K562 (cell line): ENCODE data around the gene CAPN5. TPM values are rescaled to one million over a fixed set of nuclear protein-coding genes. Genes with fewer than 3 reads are reported as not detected.

ENCODE experiments used
- ARID1B ChIP-seq: fragments of 450-650 bp; IDR thresholded peaks from 2 replicates; pipeline ENCODE4 v1.6.1; 2016; ENCODE audit warnings: antibody characterized with exemption, mild to moderate bottlenecking, inconsistent platforms
- BCL6 ChIP-seq: fragments of 250-450 bp; sonication (Bioruptor Pico); IDR thresholded peaks from 2 replicates; pipeline ENCODE4 v1.4.0; 2020
- DDX20 ChIP-seq: fragments of 450-650 bp; IDR thresholded peaks from 2 replicates; pipeline ENCODE4 v1.6.1; 2016; ENCODE audit warnings: missing genetic modification characterization, low read depth, mild to moderate bottlenecking, missing compliant biosample characterization, moderate library complexity
- NFIX ChIP-seq: fragments of 250-450 bp; sonication (Bioruptor Pico); IDR thresholded peaks from 2 replicates; pipeline ENCODE4 v1.4.0; 2020; ENCODE audit warnings: low read depth, mild to moderate bottlenecking, moderate library complexity
- RFX5 ChIP-seq: IDR thresholded peaks from 2 replicates; pipeline ENCODE4 v1.6.1; 2011; ENCODE audit warnings: low read depth, mild to moderate bottlenecking, improper control_type of control experiment, low read length
- SP2 ChIP-seq: IDR thresholded peaks from 2 replicates; pipeline ENCODE4 v1.6.1; 2011; ENCODE audit warnings: mild to moderate bottlenecking, low read depth, low read length, moderate library complexity; ENCODE audit not compliant: poor library complexity, severe bottlenecking; ENCODE audit errors: extremely low read depth
- ZNF134 ChIP-seq: fragments of 250-450 bp; sonication (Bioruptor Pico); conservative IDR thresholded peaks from 2 replicates; pipeline ENCODE4 v1.4.0; 2020
- ZNF143 ChIP-seq: sonication (generic); formaldehyde crosslinking; IDR thresholded peaks from 2 replicates; pipeline ENCODE4 v1.9.0; 2022; ENCODE audit warnings: mild to moderate bottlenecking, missing genetic modification reagents
- ZNF41 ChIP-seq: fragments of 250-450 bp; sonication (Bioruptor Pico); conservative IDR thresholded peaks from 2 replicates; pipeline ENCODE4 v1.4.0; 2020; ENCODE audit warnings: mild to moderate bottlenecking
- ZNF551 ChIP-seq: fragments of 250-450 bp; sonication (Bioruptor Pico); IDR thresholded peaks from 2 replicates; pipeline ENCODE4 v1.5.0; 2021; ENCODE audit warnings: mild to moderate bottlenecking, moderate library complexity
- ZNF57 ChIP-seq: fragments of 450-650 bp; formaldehyde crosslinking; IDR thresholded peaks from 2 replicates; pipeline ENCODE4 v1.4.0; 2020; ENCODE audit warnings: mild to moderate bottlenecking, moderate library complexity
- ZNF589 ChIP-seq: fragments of 200-800 bp; sonication (Bioruptor generic); IDR thresholded peaks from 2 replicates; pipeline ENCODE4 v1.6.1; 2016; ENCODE audit warnings: low read depth, missing genetic modification characterization, missing compliant biosample characterization
- polyA plus RNA-seq, 8 experiments: library from polyadenylated mRNA; depleted of rRNA in 4 of 8; stranded (reverse) in 5 of 8; unstranded in 3 of 8; fragments of >200 nt; fragmentation: Nextera tagmentation in 2 of 8; fragmentation: Illumina TruSeq in 1 of 8; extraction: Ambion mirVana in 2 of 8; extraction: Trizol in 1 of 8; gene quantifications; 2 replicates each; pipeline versions ENCODE4 v1.2.1 to v1.2.3, GENCODE V29; 2011 to 2014; ENCODE audit warnings: inconsistent platforms in 1 of 8, missing spikeins in 1 of 8
- total RNA-seq, 7 experiments: library from RNA; depleted of rRNA in 6 of 7; stranded (reverse); fragments of >200 nt in 6 of 7; fragmentation: Illumina TruSeq in 2 of 7; extraction: Trizol in 2 of 7; gene quantifications; 2 replicates each; pipeline versions ENCODE4 v1.2.1 to v1.2.3, GENCODE V29; 2011 to 2021; ENCODE audit warnings: low replicate concordance in 1 of 7
- TF ChIP-seq, protein P1 (sequence below): fragments of 450-650 bp; formaldehyde crosslinking; IDR thresholded peaks from 2 replicates; pipeline ENCODE4 v1.4.0; 2020; ENCODE audit warnings: mild to moderate bottlenecking
- TF ChIP-seq, protein P2 (sequence below): sonication (generic); formaldehyde crosslinking; IDR thresholded peaks from 2 replicates; pipeline ENCODE4 v1.8.1; 2023; ENCODE audit warnings: mild to moderate bottlenecking, missing genetic modification reagents
- TF ChIP-seq, protein P3 (sequence below), 2 experiments: fragments of 200-800 bp in 1 of 2; sonication (Bioruptor generic) in 1 of 2; sonication (generic) in 1 of 2; formaldehyde crosslinking in 1 of 2; IDR thresholded peaks in 1 of 2; conservative IDR thresholded peaks in 1 of 2; 2 replicates each; pipeline versions ENCODE4 v1.5.0 to v1.6.1; 2016 to 2020; ENCODE audit warnings: missing compliant biosample characterization in 1 of 2, missing genetic modification characterization in 1 of 2, missing genetic modification reagents in 1 of 2
- TF ChIP-seq, protein P4 (sequence below): IDR thresholded peaks from 2 replicates; pipeline ENCODE4 v1.6.1; 2011; ENCODE audit warnings: borderline replicate concordance, low read depth, mild to moderate bottlenecking, moderate library complexity, low read length; ENCODE audit not compliant: insufficient read depth, poor library complexity, severe bottlenecking
- TF ChIP-seq, protein P5 (sequence below): fragments of 450-650 bp; formaldehyde crosslinking; IDR thresholded peaks from 2 replicates; pipeline ENCODE4 v1.4.0; 2020; ENCODE audit warnings: mild to moderate bottlenecking, moderate library complexity

Gene CAPN5
- total and polyA plus RNA-seq, 9 of the 15 experiments (the other 6 are each of a cell fraction or from before 2014, with no cell fraction given): 0.04 to 0.44 (median 0.14) TPM; not detected in 2

DNA sequence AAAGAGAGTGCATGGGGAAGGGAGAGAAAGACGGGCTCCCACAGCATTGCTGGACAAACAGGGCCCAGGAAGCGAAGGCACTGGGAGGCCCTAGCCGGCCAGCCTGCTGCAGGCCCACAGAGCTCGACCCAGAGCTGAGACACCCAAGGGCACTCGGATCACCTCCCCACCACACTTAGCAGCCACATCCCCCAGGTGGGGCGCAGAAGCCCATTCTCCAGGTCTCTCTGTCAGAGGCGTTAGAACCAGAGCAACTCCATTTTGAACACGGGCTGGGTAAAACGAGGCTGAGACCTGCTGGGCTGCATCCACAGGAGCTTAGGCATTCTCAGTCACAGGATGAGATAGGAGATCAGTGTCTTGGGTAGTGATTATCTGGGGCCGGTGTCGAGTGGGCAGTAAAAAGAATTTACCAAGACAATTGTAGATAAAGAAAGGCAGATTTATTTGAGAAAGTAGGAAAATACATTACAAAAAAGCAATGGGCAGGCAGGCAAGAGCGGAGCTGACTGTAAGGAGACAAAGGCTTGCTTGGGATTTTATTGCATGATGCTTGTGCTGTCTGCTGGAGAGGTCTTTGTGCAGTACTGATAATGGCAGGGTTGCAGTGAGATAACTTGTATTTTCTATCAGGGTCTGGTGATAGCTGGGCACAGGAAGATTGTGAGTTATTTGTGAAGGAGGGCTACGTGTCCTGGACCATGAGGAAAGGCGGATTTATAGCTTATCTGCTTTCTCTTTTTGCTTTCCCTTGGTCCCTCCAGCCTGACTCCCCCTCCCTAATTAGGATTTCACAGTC lies 13.4 kb upstream of the CAPN5 start (continued):
- TF ChIP-seq, protein P1, sequence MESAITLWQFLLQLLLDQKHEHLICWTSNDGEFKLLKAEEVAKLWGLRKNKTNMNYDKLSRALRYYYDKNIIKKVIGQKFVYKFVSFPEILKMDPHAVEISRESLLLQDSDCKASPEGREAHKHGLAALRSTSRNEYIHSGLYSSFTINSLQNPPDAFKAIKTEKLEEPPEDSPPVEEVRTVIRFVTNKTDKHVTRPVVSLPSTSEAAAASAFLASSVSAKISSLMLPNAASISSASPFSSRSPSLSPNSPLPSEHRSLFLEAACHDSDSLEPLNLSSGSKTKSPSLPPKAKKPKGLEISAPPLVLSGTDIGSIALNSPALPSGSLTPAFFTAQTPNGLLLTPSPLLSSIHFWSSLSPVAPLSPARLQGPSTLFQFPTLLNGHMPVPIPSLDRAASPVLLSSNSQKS (CRISPR knock-in tag): no peak
- TF ChIP-seq ZNF551 (CRISPR knock-in tag): peak; percentile 58; the same call in 1 of the 2 replicates
- no peak for TF ChIP-seq RFX5
- TF ChIP-seq DDX20: 0 out of 2 replicates have a peak, but pooled peaks have one; percentile 57
- TF ChIP-seq BCL6 (CRISPR knock-in tag): peak; percentile 78; the same call in 1 of the 2 replicates
- TF ChIP-seq, protein P2, sequence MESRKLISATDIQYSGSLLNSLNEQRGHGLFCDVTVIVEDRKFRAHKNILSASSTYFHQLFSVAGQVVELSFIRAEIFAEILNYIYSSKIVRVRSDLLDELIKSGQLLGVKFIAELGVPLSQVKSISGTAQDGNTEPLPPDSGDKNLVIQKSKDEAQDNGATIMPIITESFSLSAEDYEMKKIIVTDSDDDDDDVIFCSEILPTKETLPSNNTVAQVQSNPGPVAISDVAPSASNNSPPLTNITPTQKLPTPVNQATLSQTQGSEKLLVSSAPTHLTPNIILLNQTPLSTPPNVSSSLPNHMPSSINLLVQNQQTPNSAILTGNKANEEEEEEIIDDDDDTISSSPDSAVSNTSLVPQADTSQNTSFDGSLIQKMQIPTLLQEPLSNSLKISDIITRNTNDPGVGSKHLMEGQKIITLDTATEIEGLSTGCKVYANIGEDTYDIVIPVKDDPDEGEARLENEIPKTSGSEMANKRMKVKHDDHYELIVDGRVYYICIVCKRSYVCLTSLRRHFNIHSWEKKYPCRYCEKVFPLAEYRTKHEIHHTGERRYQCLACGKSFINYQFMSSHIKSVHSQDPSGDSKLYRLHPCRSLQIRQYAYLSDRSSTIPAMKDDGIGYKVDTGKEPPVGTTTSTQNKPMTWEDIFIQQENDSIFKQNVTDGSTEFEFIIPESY (CRISPR knock-in tag): no peak
- TF ChIP-seq, protein P3, sequence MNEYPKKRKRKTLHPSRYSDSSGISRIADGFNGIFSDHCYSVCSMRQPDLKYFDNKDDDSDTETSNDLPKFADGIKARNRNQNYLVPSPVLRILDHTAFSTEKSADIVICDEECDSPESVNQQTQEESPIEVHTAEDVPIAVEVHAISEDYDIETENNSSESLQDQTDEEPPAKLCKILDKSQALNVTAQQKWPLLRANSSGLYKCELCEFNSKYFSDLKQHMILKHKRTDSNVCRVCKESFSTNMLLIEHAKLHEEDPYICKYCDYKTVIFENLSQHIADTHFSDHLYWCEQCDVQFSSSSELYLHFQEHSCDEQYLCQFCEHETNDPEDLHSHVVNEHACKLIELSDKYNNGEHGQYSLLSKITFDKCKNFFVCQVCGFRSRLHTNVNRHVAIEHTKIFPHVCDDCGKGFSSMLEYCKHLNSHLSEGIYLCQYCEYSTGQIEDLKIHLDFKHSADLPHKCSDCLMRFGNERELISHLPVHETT (CRISPR knock-in tag; conservative IDR thresholded peaks at IDR 0.05 in 1 of 2, IDR thresholded peaks at IDR 0.05 in 1 of 2): peak in 1 of 2 experiments; percentile 87; a peak in 2 of 4 replicates
- peak; percentile 76; the same call in 1 of the 2 replicates for TF ChIP-seq ZNF41 (CRISPR knock-in tag)
- no peak for TF ChIP-seq ZNF143 (CRISPR knock-in tag)
- peak; percentile 87 for TF ChIP-seq ZNF589
- peak; percentile 69 for TF ChIP-seq ARID1B
- TF ChIP-seq, protein P4, sequence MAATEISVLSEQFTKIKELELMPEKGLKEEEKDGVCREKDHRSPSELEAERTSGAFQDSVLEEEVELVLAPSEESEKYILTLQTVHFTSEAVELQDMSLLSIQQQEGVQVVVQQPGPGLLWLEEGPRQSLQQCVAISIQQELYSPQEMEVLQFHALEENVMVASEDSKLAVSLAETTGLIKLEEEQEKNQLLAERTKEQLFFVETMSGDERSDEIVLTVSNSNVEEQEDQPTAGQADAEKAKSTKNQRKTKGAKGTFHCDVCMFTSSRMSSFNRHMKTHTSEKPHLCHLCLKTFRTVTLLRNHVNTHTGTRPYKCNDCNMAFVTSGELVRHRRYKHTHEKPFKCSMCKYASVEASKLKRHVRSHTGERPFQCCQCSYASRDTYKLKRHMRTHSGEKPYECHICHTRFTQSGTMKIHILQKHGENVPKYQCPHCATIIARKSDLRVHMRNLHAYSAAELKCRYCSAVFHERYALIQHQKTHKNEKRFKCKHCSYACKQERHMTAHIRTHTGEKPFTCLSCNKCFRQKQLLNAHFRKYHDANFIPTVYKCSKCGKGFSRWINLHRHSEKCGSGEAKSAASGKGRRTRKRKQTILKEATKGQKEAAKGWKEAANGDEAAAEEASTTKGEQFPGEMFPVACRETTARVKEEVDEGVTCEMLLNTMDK: no peak
- no peak for TF ChIP-seq NFIX (CRISPR knock-in tag)
- TF ChIP-seq SP2: no peak
- peak; percentile 65 for TF ChIP-seq ZNF134
- TF ChIP-seq, protein P5, sequence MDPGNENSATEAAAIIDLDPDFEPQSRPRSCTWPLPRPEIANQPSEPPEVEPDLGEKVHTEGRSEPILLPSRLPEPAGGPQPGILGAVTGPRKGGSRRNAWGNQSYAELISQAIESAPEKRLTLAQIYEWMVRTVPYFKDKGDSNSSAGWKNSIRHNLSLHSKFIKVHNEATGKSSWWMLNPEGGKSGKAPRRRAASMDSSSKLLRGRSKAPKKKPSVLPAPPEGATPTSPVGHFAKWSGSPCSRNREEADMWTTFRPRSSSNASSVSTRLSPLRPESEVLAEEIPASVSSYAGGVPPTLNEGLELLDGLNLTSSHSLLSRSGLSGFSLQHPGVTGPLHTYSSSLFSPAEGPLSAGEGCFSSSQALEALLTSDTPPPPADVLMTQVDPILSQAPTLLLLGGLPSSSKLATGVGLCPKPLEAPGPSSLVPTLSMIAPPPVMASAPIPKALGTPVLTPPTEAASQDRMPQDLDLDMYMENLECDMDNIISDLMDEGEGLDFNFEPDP: 0 out of 2 replicates have a peak, but pooled peaks have one; percentile 60
- TF ChIP-seq ZNF57 (CRISPR knock-in tag): 0 out of 2 replicates have a peak, but pooled peaks have one; percentile 55
